Smooth muscle cell (in vitro differentiated cells): Measurements from ENCODE around the gene BCORL1. TPM values are rescaled to one million over a fixed set of nuclear protein-coding genes. Genes with fewer than 3 reads are reported as not detected.
A peak's percentile ranks its signal among the peaks of the same experiment; 100 is the strongest.

Experiments
- DNase-seq: peaks from one replicate; lab custom pipeline; 2025; ENCODE audit not compliant: unreplicated experiment; lab: John Stamatoyannopoulos, UW
- H2AFZ ChIP-seq: fragments of 200-600 bp; sonication (generic); 2 replicates; pipeline ENCODE4 v1.6.0; 2016; ENCODE audit warnings: antibody characterized with exemption, low read depth, mild to moderate bottlenecking
- H3F3A ChIP-seq: fragments of 200-600 bp; sonication (generic); 2 replicates; pipeline ENCODE4 v1.6.0; 2017; ENCODE audit warnings: antibody characterized with exemption, low read depth
- H3K27ac ChIP-seq: fragments of 200-600 bp; sonication (generic); 2 replicates; pipeline ENCODE4 v1.5.1; 2016; ENCODE audit warnings: low read depth, mild to moderate bottlenecking
- H3K27me3 ChIP-seq: fragments of 200-600 bp; sonication (generic); 2 replicates; pipeline ENCODE4 v1.6.1; 2016; ENCODE audit warnings: low read depth, mild to moderate bottlenecking
- H3K36me3 ChIP-seq: fragments of 200-600 bp; sonication (generic); 2 replicates; pipeline ENCODE4 v1.5.1; 2016; ENCODE audit warnings: low read depth
- H3K4me1 ChIP-seq: fragments of 200-600 bp; sonication (generic); 2 replicates; pipeline ENCODE4 v1.5.1; 2016; ENCODE audit warnings: low read depth
- H3K4me2 ChIP-seq: fragments of 200-600 bp; sonication (generic); 2 replicates; pipeline ENCODE4 v1.6.0; 2016; ENCODE audit warnings: mild to moderate bottlenecking
- H3K4me3 ChIP-seq: fragments of 200-600 bp; sonication (generic); 2 replicates; pipeline ENCODE4 v1.5.1; 2016; ENCODE audit warnings: mild to moderate bottlenecking
- H3K79me2 ChIP-seq: fragments of 200-600 bp; sonication (generic); 2 replicates; pipeline ENCODE4 v1.6.0; 2016; ENCODE audit warnings: low read depth, mild to moderate bottlenecking
- H3K9ac ChIP-seq: fragments of 200-600 bp; sonication (generic); 2 replicates; pipeline ENCODE4 v1.6.0; 2016; ENCODE audit warnings: low read depth
- H3K9me3 ChIP-seq: fragments of 200-600 bp; sonication (generic); replicated peaks from 2 replicates; pipeline ENCODE4 v1.5.1; 2016; ENCODE audit warnings: low read depth
- H4K20me1 ChIP-seq: fragments of 200-600 bp; sonication (generic); 2 replicates; pipeline ENCODE4 v1.6.0; 2016; ENCODE audit warnings: low read depth
- CTCF ChIP-seq: fragments of 200-600 bp; sonication (generic); IDR thresholded peaks from 2 replicates; pipeline ENCODE4 v1.5.1; 2017; ENCODE audit warnings: borderline replicate concordance, mild to moderate bottlenecking, antibody characterized with exemption; ENCODE audit not compliant: insufficient read depth, poor library complexity, severe bottlenecking
- WGBS: methylation state at CpG from one replicate; pipeline ENCODE4 v1.1.7; 2016; ENCODE audit warnings: low lambda C conversion rate; 5-methylcytosine and 5-hydroxymethylcytosine counted together
- polyA plus RNA-seq: library from polyadenylated mRNA; unstranded; fragments of >200 nt; fragmentation: Nextera tagmentation; extraction: Ambion mirVana; gene quantifications from 2 replicates; pipeline ENCODE4 v1.2.1, GENCODE V29; 2016
- total RNA-seq: library from RNA; depleted of rRNA; stranded (reverse); fragments of >200 nt; gene quantifications from 2 replicates; pipeline ENCODE4 v1.2.3, GENCODE V29; 2014

The BCORL1 gene
- 3.0 TPM in 2 replicates for total RNA-seq
- 8.0 and 14.8 TPM in 2 replicates for polyA plus RNA-seq

- H4K20me1 ChIP-seq = peaks cover 32% of the 10 kb centered on the region
- no peak within 1 kb of the TSS for H3K4me3 ChIP-seq
- H3K27ac ChIP-seq = no peak within 1 kb of the TSS
- H3K9ac ChIP-seq = no peak within 1 kb of the TSS
- H3K9me3 ChIP-seq = no peaks in the 10 kb centered on the region
- H3K79me2 ChIP-seq = peaks cover 6% of the 10 kb centered on the region
- WGBS = 51% methylated on average over 29 of the region's 74 CpGs
- DNase-seq = peak; percentile 66
- no peaks in the 10 kb centered on the region for H3K36me3 ChIP-seq
- H3K4me1 ChIP-seq = no peaks in the 10 kb centered on the region
- no peaks in the 10 kb centered on the region for H3K27me3 ChIP-seq
- H2AFZ ChIP-seq = no peak within 1 kb of the TSS
- H3K4me2 ChIP-seq = peak within 1 kb of the TSS; percentile 84
- H3F3A ChIP-seq = no peaks in the 10 kb centered on the region
- TF ChIP-seq CTCF = no peak
Observed at GRCh38 chrX:129982300-129983251, at the start of gene BCORL1. Gene BCORL1 (plus strand): TSS chrX:129982635. CDS start chrX:130005232, 22,597 bp downstream.

- H3K4me3 ChIP-seq = peak overlapping the region; percentile 56
- peaks cover 3% of the 10 kb centered on the region for H3K27me3 ChIP-seq
- H3K4me2 ChIP-seq = peak overlapping the region; percentile 83
- H2AFZ ChIP-seq = no peak overlapping the region
- 49% methylated on average over 47 of the region's 47 CpGs for WGBS
- TF ChIP-seq CTCF = no peak
- H3K36me3 ChIP-seq = no peaks in the 10 kb centered on the region
- DNase-seq = no peak
- no peaks in the 10 kb centered on the region for H3F3A ChIP-seq
- H3K79me2 ChIP-seq = no peaks in the 10 kb centered on the region
- no peak overlapping the region for H3K9ac ChIP-seq
- no peaks in the 10 kb centered on the region for H3K4me1 ChIP-seq
- H3K27ac ChIP-seq = no peak overlapping the region
- H3K9me3 ChIP-seq = no peaks in the 10 kb centered on the region
- H4K20me1 ChIP-seq = no peaks in the 10 kb centered on the region
Observed at GRCh38 chrX:129932821-129933321, 49.6 kb upstream of the BCORL1 start.

- H3K36me3 ChIP-seq = no peaks in the 10 kb centered on the region
- H3K9me3 ChIP-seq = no peaks in the 10 kb centered on the region
- 53% methylated on average over 7 of the region's 7 CpGs for WGBS
- peaks cover 5% of the 10 kb centered on the region for H3K27me3 ChIP-seq
- H3K27ac ChIP-seq = no peak overlapping the region
- DNase-seq = no peak
- TF ChIP-seq CTCF = no peak
- H3K79me2 ChIP-seq = no peaks in the 10 kb centered on the region
- H4K20me1 ChIP-seq = no peaks in the 10 kb centered on the region
- H3K4me3 ChIP-seq = no peak overlapping the region
- H3K4me2 ChIP-seq = no peak overlapping the region
- no peaks in the 10 kb centered on the region for H3K4me1 ChIP-seq
- no peak overlapping the region for H3K9ac ChIP-seq
- H3F3A ChIP-seq = no peaks in the 10 kb centered on the region
- no peak overlapping the region for H2AFZ ChIP-seq
Observed at GRCh38 chrX:129933700-129934099, 48.7 kb upstream of the BCORL1 start.
